GM12878 (cell line): ENCODE measurements around the gene PVALEF. TPM values are rescaled to one million over a fixed set of nuclear protein-coding genes. Genes with fewer than 3 reads are reported as not detected.

Experiments used
- ATAC-seq: fragments of 200-7000 bp; cut with Tn5 transposase; 3 replicates; pipeline ENCODE4 v1.9.1; 2020; ENCODE audit warnings: mild to moderate bottlenecking, moderate library complexity
- BruUV-seq: library from RNA; stranded (reverse); fragments of 400-500 nt; replicated peaks from 2 replicates; lab custom pipeline; 2021; lab: Mats Ljungman, UMichigan
- CTCF ChIA-PET: fragments of 300-600 bp; sonication (Branson Sonifier 250); formaldehyde crosslinking; extraction: SDS; loops from one replicate; lab custom pipeline; 2021; ENCODE audit warnings: inconsistent platforms; lab: Yijun Ruan, JAX
- POLR2A ChIA-PET: fragments of 350-600 bp; formaldehyde crosslinking; extraction: SDS; loops from one replicate; lab custom pipeline; 2021; ENCODE audit warnings: inconsistent platforms; lab: Charles Lee
- RAD21 ChIA-PET: fragments of 300-600 bp; sonication (Branson Sonifier 250); formaldehyde crosslinking; loops from one replicate; lab custom pipeline; 2023; ENCODE audit warnings: antibody characterized with exemption; ENCODE audit not compliant: unreplicated experiment; lab: Charles Lee
- SMC1A ChIA-PET: fragments of 300-600 bp; sonication (Branson Sonifier 250); formaldehyde crosslinking; loops from one replicate; lab custom pipeline; 2023; ENCODE audit not compliant: unreplicated experiment, uncharacterized antibody; lab: Charles Lee
- DNase-seq: peaks from one replicate; pipeline ENCODE4 v3.0.0-alpha.2; 2011; ENCODE audit warnings: low read depth, low spot score
- FAIRE-seq: peaks from 3 replicates; lab custom pipeline; 2011; peaks lifted over from hg19 to GRCh38; lab: Jason Lieb, UNC
- H2AFZ ChIP-seq: 2 replicates; pipeline ENCODE4 v1.6.0; 2011; ENCODE audit warnings: low read depth, low read length, control low read depth; ENCODE audit not compliant: control insufficient read depth
- H3K27ac ChIP-seq: 2 replicates; pipeline ENCODE4 v1.5.1; 2011; ENCODE audit warnings: control low read depth; ENCODE audit not compliant: control insufficient read depth, insufficient read depth
- H3K27me3 ChIP-seq, 2 experiments: replicated peaks in 1 of 2; 2 replicates each; pipeline versions ENCODE4 v1.6.0 to v1.6.1; 2011; ENCODE audit warnings: low read length in 1 of 2; ENCODE audit not compliant: control insufficient read depth in 2 of 2, insufficient read depth in 2 of 2
- H3K36me3 ChIP-seq, 2 experiments: 2 replicates each; pipeline ENCODE4 v1.5.1; 2011; ENCODE audit warnings: low read length in 1 of 2; ENCODE audit not compliant: control insufficient read depth in 2 of 2, insufficient read depth in 2 of 2
- H3K4me1 ChIP-seq: 2 replicates; pipeline ENCODE4 v1.6.1; 2011; ENCODE audit warnings: mild to moderate bottlenecking, low read length, moderate library complexity, mixed read lengths; ENCODE audit not compliant: control insufficient read depth, insufficient read depth
- H3K4me2 ChIP-seq: 2 replicates; pipeline ENCODE4 v1.6.0; 2011; ENCODE audit warnings: control low read depth; ENCODE audit not compliant: control insufficient read depth, insufficient read depth
- H3K4me3 ChIP-seq: fragments of 200-600 bp; sonication (generic); 2 replicates; pipeline ENCODE4 v1.5.1; 2016
- H3K79me2 ChIP-seq: 2 replicates; pipeline ENCODE4 v1.6.0; 2011; ENCODE audit warnings: low read length; ENCODE audit not compliant: control insufficient read depth, insufficient read depth
- H3K9ac ChIP-seq: 2 replicates; pipeline ENCODE4 v1.8.0; 2011; ENCODE audit warnings: low read length, control low read depth, mixed read lengths; ENCODE audit not compliant: control insufficient read depth, insufficient read depth
- H3K9me3 ChIP-seq: replicated peaks from 3 replicates; pipeline ENCODE4 v1.5.1; 2011; ENCODE audit warnings: mild to moderate bottlenecking, low read length; ENCODE audit not compliant: control insufficient read depth, insufficient read depth
- H4K20me1 ChIP-seq: 2 replicates; pipeline ENCODE4 v1.6.0; 2011; ENCODE audit not compliant: control insufficient read depth, insufficient read depth
- CHD1 ChIP-seq: IDR thresholded peaks from 2 replicates; pipeline ENCODE4 v1.6.1; 2012; ENCODE audit warnings: low read depth, low read length, improper control_type of control experiment
- EGR1 ChIP-seq, 2 experiments: IDR thresholded peaks; 1 replicate in 1 of 2; 2 replicates in 1 of 2; pipeline ENCODE4 v1.6.1; 2011 to 2012; ENCODE audit warnings: low read depth in 2 of 2, low read length in 2 of 2, borderline replicate concordance in 1 of 2, mild to moderate bottlenecking in 1 of 2, moderate library complexity in 1 of 2
- FOXK2 ChIP-seq: fragments of 450-650 bp; IDR thresholded peaks from 2 replicates; pipeline ENCODE4 v1.6.1; 2017; ENCODE audit warnings: mild to moderate bottlenecking, moderate library complexity
- MYC ChIP-seq: IDR thresholded peaks from 2 replicates; pipeline ENCODE4 v1.6.1; 2011; ENCODE audit warnings: mild to moderate bottlenecking, low read length, moderate library complexity, inconsistent platforms; ENCODE audit not compliant: insufficient read depth, insufficient replicate concordance, insufficient read length, severe bottlenecking
- NFYA ChIP-seq: IDR thresholded peaks from 2 replicates; pipeline ENCODE4 v1.6.1; 2011; ENCODE audit warnings: low read depth, mild to moderate bottlenecking, low read length, improper control_type of control experiment, borderline replicate concordance
- WGBS: methylation state at CpG from one replicate; pipeline ENCODE4 v1.1.6; 2016; ENCODE audit warnings: low lambda C conversion rate; ENCODE audit not compliant: insufficient replicate concordance, insufficient coverage; ENCODE audit errors: missing lambda C conversion rate; 5-methylcytosine and 5-hydroxymethylcytosine counted together
- in situ Hi-C: fragments of 300-500 bp; cut with MboI; formaldehyde crosslinking; loops from 9 replicates; pipeline ENCODE4 v1.14.3; 2018; ENCODE audit warnings: mixed read lengths
- intact Hi-C: fragments of 100-400 bp; cut with micrococcal nuclease; formaldehyde crosslinking; loops from one replicate; pipeline ENCODE4 v1.14.2; 2022; ENCODE audit not compliant: unreplicated experiment
- polyA plus RNA-seq, 11 experiments: library from polyadenylated mRNA; depleted of rRNA in 4 of 11; unstranded in 6 of 11; stranded (reverse) in 5 of 11; fragments of >200 nt; fragmentation: Nextera tagmentation in 4 of 11; fragmentation: Illumina TruSeq in 1 of 11; extraction: Ambion mirVana in 4 of 11; extraction: Trizol in 1 of 11; gene quantifications; 1 replicate in 1 of 11; 2 replicates in 10 of 11; pipeline versions ENCODE4 v1.2.1 to v1.2.3, GENCODE V29; 2011 to 2016; ENCODE audit warnings: inconsistent platforms in 2 of 11, missing spikeins in 2 of 11, low read depth in 1 of 11
- total RNA-seq, 4 experiments: library from RNA; depleted of rRNA in 3 of 4; stranded (reverse); fragments of >200 nt in 3 of 4; fragmentation: Illumina TruSeq in 1 of 4; extraction: Trizol in 1 of 4; gene quantifications; 2 replicates each; pipeline versions ENCODE4 v1.2.1 to v1.2.3, GENCODE V29; 2013 to 2021
- TF ChIP-seq, protein P1 (sequence below): fragments of 450-650 bp; IDR thresholded peaks from 2 replicates; pipeline ENCODE4 v1.6.1; 2016; ENCODE audit warnings: mild to moderate bottlenecking
- TF ChIP-seq, protein P2 (sequence below): IDR thresholded peaks from 2 replicates; pipeline ENCODE4 v1.6.1; 2011; ENCODE audit warnings: mild to moderate bottlenecking, low read depth, low read length, moderate library complexity; ENCODE audit not compliant: insufficient replicate concordance
- TF ChIP-seq, protein P3 (sequence below): fragments of 450-650 bp; IDR thresholded peaks from 2 replicates; pipeline ENCODE4 v1.6.1; 2017; ENCODE audit warnings: antibody characterized with exemption, mild to moderate bottlenecking, moderate library complexity
- TF ChIP-seq, protein P4 (sequence below): fragments of 150-350 bp; IDR thresholded peaks from 2 replicates; pipeline ENCODE4 v1.6.1; 2014; ENCODE audit warnings: mild to moderate bottlenecking, low read depth, low read length

Gene PVALEF
- total and polyA plus RNA-seq, 10 of the 15 experiments (the other 5 are each of a cell fraction or from before 2014, with no cell fraction given) = not detected

DNA sequence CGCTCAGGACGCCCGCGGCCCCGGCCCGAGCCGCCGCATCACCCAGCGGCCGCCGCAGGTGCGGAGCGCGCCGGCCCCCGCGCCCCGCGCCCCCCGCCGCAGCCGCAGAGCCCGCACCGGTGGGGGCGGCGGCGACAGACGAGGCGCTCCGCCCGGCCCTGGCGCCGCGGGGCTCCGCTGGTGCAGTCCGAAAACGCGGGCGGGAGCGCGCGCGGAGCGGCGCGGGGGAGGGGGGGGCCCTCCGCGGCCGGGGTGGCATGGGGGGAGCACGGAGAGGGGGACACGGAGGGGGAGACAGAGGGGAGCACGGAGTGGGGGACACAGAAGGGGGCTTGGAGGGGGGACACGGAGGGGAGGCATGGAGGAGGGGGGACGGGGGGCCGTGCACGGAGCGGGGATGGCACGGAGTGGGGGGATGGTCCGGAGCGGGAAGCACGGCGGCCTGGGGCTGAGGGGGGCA, 756 bp downstream of the PVALEF start, which contains the start of gene AATK:
Gene AATK (minus strand): TSS at position 189 of the 460 bp plus-strand sequence. CDS start 229 bp downstream, outside the sequence.
- H4K20me1 ChIP-seq = no peaks in the 10 kb centered on the region
- no peaks in the 10 kb centered on the region; a peak in 4 of 4 replicates for H3K27me3 ChIP-seq
- SMC1A ChIA-PET = no interaction called here
- DNase-seq (no peak), ATAC-seq (no peak), FAIRE-seq (no peak)
- no TSS peak for BruUV-seq
- in situ Hi-C loops = loop anchor here (5.0 kb wide), 1 partner anchor 51 kb away; no protein-coding TSS in a partner anchor
- RAD21 ChIA-PET = no interaction called here
- no peak within 1 kb of the TSS for H2AFZ ChIP-seq
- CTCF ChIA-PET = no interaction called here
- no peaks in the 10 kb centered on the region for H3K79me2 ChIP-seq
- no peaks in the 10 kb centered on the region for H3K9me3 ChIP-seq
- no peak within 1 kb of the TSS for H3K4me2 ChIP-seq
- 42% methylated on average over 14 of the region's 62 CpGs for WGBS
- H3K9ac ChIP-seq = no peak within 1 kb of the TSS
- H3K36me3 ChIP-seq = no peaks in the 10 kb centered on the region
- TF ChIP-seq, protein P1, sequence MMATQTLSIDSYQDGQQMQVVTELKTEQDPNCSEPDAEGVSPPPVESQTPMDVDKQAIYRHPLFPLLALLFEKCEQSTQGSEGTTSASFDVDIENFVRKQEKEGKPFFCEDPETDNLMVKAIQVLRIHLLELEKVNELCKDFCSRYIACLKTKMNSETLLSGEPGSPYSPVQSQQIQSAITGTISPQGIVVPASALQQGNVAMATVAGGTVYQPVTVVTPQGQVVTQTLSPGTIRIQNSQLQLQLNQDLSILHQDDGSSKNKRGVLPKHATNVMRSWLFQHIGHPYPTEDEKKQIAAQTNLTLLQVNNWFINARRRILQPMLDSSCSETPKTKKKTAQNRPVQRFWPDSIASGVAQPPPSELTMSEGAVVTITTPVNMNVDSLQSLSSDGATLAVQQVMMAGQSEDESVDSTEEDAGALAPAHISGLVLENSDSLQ = no peak
- TF ChIP-seq NFYA = no peak
- TF ChIP-seq CHD1 = no peak
- TF ChIP-seq FOXK2 = no peak
- no peak for TF ChIP-seq MYC
- TF ChIP-seq EGR1 (IDR thresholded peaks at IDR 0.05; ENCODE audit: borderline replicate concordance in 1 of 2, low read depth in 2 of 2, low read length in 2 of 2) = no peak
- TF ChIP-seq, protein P2, sequence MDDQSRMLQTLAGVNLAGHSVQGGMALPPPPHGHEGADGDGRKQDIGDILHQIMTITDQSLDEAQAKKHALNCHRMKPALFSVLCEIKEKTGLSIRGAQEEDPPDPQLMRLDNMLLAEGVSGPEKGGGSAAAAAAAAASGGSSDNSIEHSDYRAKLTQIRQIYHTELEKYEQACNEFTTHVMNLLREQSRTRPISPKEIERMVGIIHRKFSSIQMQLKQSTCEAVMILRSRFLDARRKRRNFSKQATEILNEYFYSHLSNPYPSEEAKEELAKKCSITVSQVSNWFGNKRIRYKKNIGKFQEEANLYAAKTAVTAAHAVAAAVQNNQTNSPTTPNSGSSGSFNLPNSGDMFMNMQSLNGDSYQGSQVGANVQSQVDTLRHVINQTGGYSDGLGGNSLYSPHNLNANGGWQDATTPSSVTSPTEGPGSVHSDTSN = no peak
- TF ChIP-seq, protein P3, sequence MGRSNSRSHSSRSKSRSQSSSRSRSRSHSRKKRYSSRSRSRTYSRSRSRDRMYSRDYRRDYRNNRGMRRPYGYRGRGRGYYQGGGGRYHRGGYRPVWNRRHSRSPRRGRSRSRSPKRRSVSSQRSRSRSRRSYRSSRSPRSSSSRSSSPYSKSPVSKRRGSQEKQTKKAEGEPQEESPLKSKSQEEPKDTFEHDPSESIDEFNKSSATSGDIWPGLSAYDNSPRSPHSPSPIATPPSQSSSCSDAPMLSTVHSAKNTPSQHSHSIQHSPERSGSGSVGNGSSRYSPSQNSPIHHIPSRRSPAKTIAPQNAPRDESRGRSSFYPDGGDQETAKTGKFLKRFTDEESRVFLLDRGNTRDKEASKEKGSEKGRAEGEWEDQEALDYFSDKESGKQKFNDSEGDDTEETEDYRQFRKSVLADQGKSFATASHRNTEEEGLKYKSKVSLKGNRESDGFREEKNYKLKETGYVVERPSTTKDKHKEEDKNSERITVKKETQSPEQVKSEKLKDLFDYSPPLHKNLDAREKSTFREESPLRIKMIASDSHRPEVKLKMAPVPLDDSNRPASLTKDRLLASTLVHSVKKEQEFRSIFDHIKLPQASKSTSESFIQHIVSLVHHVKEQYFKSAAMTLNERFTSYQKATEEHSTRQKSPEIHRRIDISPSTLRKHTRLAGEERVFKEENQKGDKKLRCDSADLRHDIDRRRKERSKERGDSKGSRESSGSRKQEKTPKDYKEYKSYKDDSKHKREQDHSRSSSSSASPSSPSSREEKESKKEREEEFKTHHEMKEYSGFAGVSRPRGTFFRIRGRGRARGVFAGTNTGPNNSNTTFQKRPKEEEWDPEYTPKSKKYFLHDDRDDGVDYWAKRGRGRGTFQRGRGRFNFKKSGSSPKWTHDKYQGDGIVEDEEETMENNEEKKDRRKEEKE = no peak
- TF ChIP-seq, protein P4, sequence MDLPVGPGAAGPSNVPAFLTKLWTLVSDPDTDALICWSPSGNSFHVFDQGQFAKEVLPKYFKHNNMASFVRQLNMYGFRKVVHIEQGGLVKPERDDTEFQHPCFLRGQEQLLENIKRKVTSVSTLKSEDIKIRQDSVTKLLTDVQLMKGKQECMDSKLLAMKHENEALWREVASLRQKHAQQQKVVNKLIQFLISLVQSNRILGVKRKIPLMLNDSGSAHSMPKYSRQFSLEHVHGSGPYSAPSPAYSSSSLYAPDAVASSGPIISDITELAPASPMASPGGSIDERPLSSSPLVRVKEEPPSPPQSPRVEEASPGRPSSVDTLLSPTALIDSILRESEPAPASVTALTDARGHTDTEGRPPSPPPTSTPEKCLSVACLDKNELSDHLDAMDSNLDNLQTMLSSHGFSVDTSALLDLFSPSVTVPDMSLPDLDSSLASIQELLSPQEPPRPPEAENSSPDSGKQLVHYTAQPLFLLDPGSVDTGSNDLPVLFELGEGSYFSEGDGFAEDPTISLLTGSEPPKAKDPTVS = no peak
- no peaks in the 10 kb centered on the region for H3K4me1 ChIP-seq
- intact Hi-C loops = no loop called here
- POLR2A ChIA-PET = no interaction called here
- H3K27ac ChIP-seq = no peak within 1 kb of the TSS
- no peak within 1 kb of the TSS for H3K4me3 ChIP-seq
